Epithelial cell of proximal tubule (primary cell): ENCODE measurements around the gene MRPL12. TPM values are rescaled to one million over a fixed set of nuclear protein-coding genes. Genes with fewer than 3 reads are reported as not detected.
"Not testable (repeated sequence)": the region's sequence is repeated elsewhere in the genome, so short reads cannot be mapped to it uniquely, and the experiment has no call there.

ENCODE experiments used
- DNase-seq: peaks from one replicate; pipeline ENCODE4 v3.0.0-alpha.2; 2011; ENCODE audit warnings: low read depth
- H3K4me3 ChIP-seq: 2 replicates; pipeline ENCODE4 v1.5.1; 2011; ENCODE audit warnings: low read depth, mild to moderate bottlenecking, low read length
- CTCF ChIP-seq: conservative IDR thresholded peaks from 2 replicates; pipeline ENCODE4 v1.5.1; 2012; ENCODE audit warnings: low read depth, mild to moderate bottlenecking, low read length
- total RNA-seq: library from RNA; depleted of rRNA; stranded (reverse); fragments of >200 nt; gene quantifications from 2 replicates; pipeline ENCODE4 v1.2.3, GENCODE V29; 2015

Gene MRPL12
- total RNA-seq, 1 donor from 2014 or later, result 127 TPM

- no peak for TF ChIP-seq CTCF
- DNase-seq, result no peak
Measured at GRCh38 chr17:81737947-81738800, 35.0 kb downstream of the MRPL12 start.

GRCh38 chr17:81738801-81739393 is 35.7 kb downstream of the MRPL12 start:
- no peak overlapping the region for H3K4me3 ChIP-seq

More at GRCh38 chr17:81737947-81738800, 35.0 kb downstream of the MRPL12 start:
- H3K4me3 ChIP-seq, result no peak overlapping the region

GRCh38 chr17:81739593-81739992 is 36.4 kb downstream of the MRPL12 start:
- not testable (repeated sequence) for H3K4me3 ChIP-seq, DNase-seq

More at GRCh38 chr17:81738801-81739393, 35.7 kb downstream of the MRPL12 start:
- TF ChIP-seq CTCF, result no peak
- no peak for DNase-seq

- no peak for DNase-seq
- TF ChIP-seq CTCF, result no peak
- H3K4me3 ChIP-seq, result no peak overlapping the region
Measured at GRCh38 chr17:81740395-81740961, 37.3 kb downstream of the MRPL12 start.

- no peak for TF ChIP-seq CTCF
- no peak overlapping the region for H3K4me3 ChIP-seq
- DNase-seq, result no peak
Measured at GRCh38 chr17:81741049-81741593, 38.0 kb downstream of the MRPL12 start.

GRCh38 chr17:81741594-81742452 is 38.7 kb downstream of the MRPL12 start:
- H3K4me3 ChIP-seq, result no peak overlapping the region
- DNase-seq, result no peak
- no peak for TF ChIP-seq CTCF

Other genes with a start within 250 kb of the MRPL12 start
- 8,322 and 8,951 TPM in 2 replicates for gene ACTG1, start 190.6 kb upstream of the MRPL12 start, total RNA-seq
- 0.51 TPM in 1 of 2 replicates, not detected in the other for gene FSCN2, start 175.0 kb upstream of the MRPL12 start, total RNA-seq
- 33.8 and 38.2 TPM in 2 replicates for gene FAAP100, start 151.0 kb upstream of the MRPL12 start, total RNA-seq
- 51.9 and 81.4 TPM in 2 replicates for gene NPLOC4, start 66.3 kb upstream of the MRPL12 start, total RNA-seq
- gene TSPAN10, start 66.2 kb upstream of the MRPL12 start, total RNA-seq, result 0.14 and 0.29 TPM in 2 replicates
- 14.2 and 23.5 TPM in 2 replicates for gene PDE6G, start 46.8 kb upstream of the MRPL12 start, total RNA-seq
- 24.4 and 30.6 TPM in 2 replicates for gene OXLD1, start 36.8 kb upstream of the MRPL12 start, total RNA-seq
- 32.7 and 33.2 TPM in 2 replicates for gene CCDC137, start 36.6 kb upstream of the MRPL12 start, total RNA-seq
- gene ARL16, start 19.6 kb upstream of the MRPL12 start, total RNA-seq, result 43.5 and 59.0 TPM in 2 replicates
- 122 and 144 TPM in 2 replicates for gene HGS, start 19.4 kb upstream of the MRPL12 start, total RNA-seq
- 60.1 and 98.6 TPM in 2 replicates for gene SLC25A10, start 8.9 kb downstream of the MRPL12 start, total RNA-seq
- not detected in 2 replicates for gene GCGR, start 100.8 kb downstream of the MRPL12 start, total RNA-seq
- gene MCRIP1, start 129.9 kb downstream of the MRPL12 start, total RNA-seq, result 111 and 153 TPM in 2 replicates
- gene PPP1R27, start 131.7 kb downstream of the MRPL12 start, total RNA-seq, result 0.17 and 0.36 TPM in 2 replicates
- 932 and 1,272 TPM in 2 replicates for gene P4HB, start 157.2 kb downstream of the MRPL12 start, total RNA-seq
- gene ARHGDIA, start 168.0 kb downstream of the MRPL12 start, total RNA-seq, result 272 and 414 TPM in 2 replicates
- 179 and 367 TPM in 2 replicates for gene ALYREF, start 188.2 kb downstream of the MRPL12 start, total RNA-seq
- gene ANAPC11, start 188.4 kb downstream of the MRPL12 start, total RNA-seq, result 280 and 313 TPM in 2 replicates
- 0.58 and 2.6 TPM in 2 replicates for gene NPB, start 198.9 kb downstream of the MRPL12 start, total RNA-seq
- 24.3 and 95.4 TPM in 2 replicates for gene PCYT2, start 208.0 kb downstream of the MRPL12 start, total RNA-seq
- 28.5 and 38.1 TPM in 2 replicates for gene SIRT7, start 214.8 kb downstream of the MRPL12 start, total RNA-seq
- gene MAFG, start 224.4 kb downstream of the MRPL12 start, total RNA-seq, result 16.1 and 18.5 TPM in 2 replicates
- gene PYCR1, start 233.9 kb downstream of the MRPL12 start, total RNA-seq, result 54.3 and 109 TPM in 2 replicates
- gene MYADML2, start 243.9 kb downstream of the MRPL12 start, total RNA-seq, result not detected in 2 replicates